Osteocyte (in vitro differentiated cells): ENCODE results near the gene NDUFA11. TPM values are rescaled to one million over a fixed set of nuclear protein-coding genes. Genes with fewer than 3 reads are reported as not detected.

ENCODE experiments used
- DNase-seq: peaks from one replicate; pipeline ENCODE4 v3.0.0; 2021; ENCODE audit warnings: mixed read lengths; ENCODE audit not compliant: unreplicated experiment; ENCODE audit errors: extremely low spot score
- H3K27ac Mint-ChIP-seq: one replicate; pipeline ENCODE4 v1.8.0; 2021; ENCODE audit warnings: mild to moderate bottlenecking, mixed read lengths; ENCODE audit not compliant: unreplicated experiment
- H3K27me3 Mint-ChIP-seq: one replicate; pipeline ENCODE4 v1.8.0; 2021; ENCODE audit warnings: mixed read lengths; ENCODE audit not compliant: unreplicated experiment
- H3K36me3 Mint-ChIP-seq: one replicate; pipeline ENCODE4 v1.8.0; 2021; ENCODE audit warnings: mixed read lengths; ENCODE audit not compliant: unreplicated experiment
- H3K4me1 Mint-ChIP-seq: one replicate; pipeline ENCODE4 v1.8.0; 2021; ENCODE audit warnings: mixed read lengths; ENCODE audit not compliant: unreplicated experiment
- H3K4me3 Mint-ChIP-seq: one replicate; pipeline ENCODE4 v1.8.0; 2021; ENCODE audit warnings: mild to moderate bottlenecking, moderate library complexity, mixed read lengths; ENCODE audit not compliant: unreplicated experiment
- H3K9me3 Mint-ChIP-seq: one replicate; pipeline ENCODE4 v1.8.0; 2021; ENCODE audit warnings: mixed read lengths; ENCODE audit not compliant: unreplicated experiment
- CTCF ChIP-seq: fragments of 200-600 bp; sonication (generic); IDR thresholded peaks from 2 replicates; pipeline ENCODE4 v1.5.0; 2021; ENCODE audit warnings: antibody characterized with exemption, mild to moderate bottlenecking, moderate library complexity
- total RNA-seq: library from RNA; stranded (reverse); gene quantifications from 2 replicates; pipeline ENCODE4 v1.2.1, GENCODE V29; 2021

The NDUFA11 gene
- total RNA-seq, 1 donor from 2014 or later: 259 TPM

- no peak for DNase-seq
- H3K36me3 Mint-ChIP-seq: peaks cover 27% of the 10 kb centered on the region
- H3K4me1 Mint-ChIP-seq: peaks cover 37% of the 10 kb centered on the region
- H3K4me3 Mint-ChIP-seq: no peak overlapping the region
- H3K9me3 Mint-ChIP-seq: no peaks in the 10 kb centered on the region
- TF ChIP-seq CTCF: no peak
- no peaks in the 10 kb centered on the region for H3K27me3 Mint-ChIP-seq
- no peak overlapping the region for H3K27ac Mint-ChIP-seq
Measured at GRCh38 chr19:5932609-5933262, 29.1 kb upstream of the NDUFA11 start.

- no peaks in the 10 kb centered on the region for H3K9me3 Mint-ChIP-seq
- H3K36me3 Mint-ChIP-seq: peaks cover 25% of the 10 kb centered on the region
- no peak overlapping the region for H3K27ac Mint-ChIP-seq
- peaks cover 37% of the 10 kb centered on the region for H3K4me1 Mint-ChIP-seq
- H3K27me3 Mint-ChIP-seq: no peaks in the 10 kb centered on the region
- no peak overlapping the region for H3K4me3 Mint-ChIP-seq
- no peak for TF ChIP-seq CTCF
- DNase-seq: no peak
Measured at GRCh38 chr19:5932146-5932545, 28.6 kb upstream of the NDUFA11 start.

DNA sequence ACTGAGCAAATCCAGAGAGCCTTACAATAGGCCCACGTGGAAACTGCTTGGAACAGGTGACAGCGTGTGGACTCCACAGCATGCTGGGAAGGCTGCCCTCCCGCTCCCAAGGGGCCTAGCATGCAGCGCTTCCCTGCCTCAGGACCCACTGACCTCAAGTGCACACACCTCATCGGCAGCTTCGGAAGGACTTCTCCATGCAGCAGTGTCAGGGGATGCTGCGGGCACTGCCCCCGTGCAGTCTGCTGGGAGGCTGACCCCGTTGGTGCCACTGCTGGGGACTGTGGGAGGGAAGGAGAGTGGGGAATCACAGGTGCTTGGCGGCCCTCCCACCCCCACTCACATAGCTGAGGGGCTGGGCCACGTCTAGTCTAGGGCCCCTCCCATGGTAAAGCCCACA, 27.7 kb upstream of the NDUFA11 start:
- Mint-ChIP-seq H3K27me3 (no peaks in the 10 kb centered on the region), H3K4me3 (no peak overlapping the region), H3K9me3 (no peaks in the 10 kb centered on the region), H3K4me1 (peaks cover 43% of the 10 kb centered on the region), H3K36me3 (peaks cover 29% of the 10 kb centered on the region), H3K27ac (no peak overlapping the region)
- no peak for TF ChIP-seq CTCF
- DNase-seq: no peak

- H3K4me1 Mint-ChIP-seq: peaks cover 26% of the 10 kb centered on the region
- H3K27me3 Mint-ChIP-seq: no peaks in the 10 kb centered on the region
- no peak for TF ChIP-seq CTCF
- H3K27ac Mint-ChIP-seq: no peak overlapping the region
- H3K4me3 Mint-ChIP-seq: no peak overlapping the region
- peaks cover 31% of the 10 kb centered on the region for H3K36me3 Mint-ChIP-seq
- no peaks in the 10 kb centered on the region for H3K9me3 Mint-ChIP-seq
- DNase-seq: no peak
Measured at GRCh38 chr19:5929625-5930024, 26.0 kb upstream of the NDUFA11 start.

- TF ChIP-seq CTCF: no peak
- Mint-ChIP-seq H3K9me3 (no peaks in the 10 kb centered on the region), H3K4me1 (peaks cover 22% of the 10 kb centered on the region), H3K27ac (no peak overlapping the region), H3K4me3 (no peak overlapping the region), H3K27me3 (no peaks in the 10 kb centered on the region), H3K36me3 (peaks cover 33% of the 10 kb centered on the region)
- DNase-seq: no peak
Measured at GRCh38 chr19:5929179-5929578, 25.6 kb upstream of the NDUFA11 start.
